OCI-LY7 (cell line): ENCODE measurements around the gene CMTM4. TPM values are rescaled to one million over a fixed set of nuclear protein-coding genes. Genes with fewer than 3 reads are reported as not detected.

Source experiments
- BruUV-seq: library from RNA; stranded (reverse); fragments of 400-500 nt; replicated peaks from 2 replicates; lab custom pipeline; 2021; lab: Mats Ljungman, UMichigan
- CTCF ChIA-PET: fragments of 300-600 bp; sonication (Branson Sonifier 250); formaldehyde crosslinking; loops from one replicate; lab custom pipeline; 2022; ENCODE audit warnings: antibody characterized with exemption; ENCODE audit not compliant: unreplicated experiment; lab: Charles Lee
- POLR2A ChIA-PET: fragments of 300-600 bp; sonication (Branson Sonifier 250); formaldehyde crosslinking; loops from one replicate; lab custom pipeline; 2022; ENCODE audit warnings: antibody characterized with exemption; lab: Charles Lee
- DNase-seq: peaks from one replicate; pipeline ENCODE4 v3.0.0-alpha.2; 2015; ENCODE audit warnings: low spot score
- H2AFZ ChIP-seq: fragments of 200-600 bp; sonication (generic), shearing (Covaris generic); 2 replicates; pipeline ENCODE4 v1.6.1; 2014; ENCODE audit warnings: mild to moderate bottlenecking, antibody characterized with exemption, low read length, moderate library complexity
- H3K27ac ChIP-seq: fragments of 200-600 bp; sonication (generic); 2 replicates; pipeline ENCODE4 v1.5.1; 2014; ENCODE audit warnings: mixed run types, low read depth, mild to moderate bottlenecking, moderate library complexity, low read length, inconsistent platforms; ENCODE audit not compliant: poor library complexity, severe bottlenecking
- H3K36me3 ChIP-seq: fragments of 200-600 bp; sonication (generic); 2 replicates; pipeline ENCODE4 v1.6.1; 2014; ENCODE audit warnings: mild to moderate bottlenecking, antibody characterized with exemption, low read length, moderate library complexity, mixed read lengths; ENCODE audit not compliant: insufficient read depth
- H3K4me1 ChIP-seq: fragments of 200-600 bp; sonication (generic); 2 replicates; pipeline ENCODE4 v1.5.1; 2014; ENCODE audit warnings: mild to moderate bottlenecking, low read length; ENCODE audit not compliant: insufficient read depth, poor library complexity, severe bottlenecking
- H3K4me2 ChIP-seq: fragments of 200-600 bp; sonication (generic); 2 replicates; pipeline ENCODE4 v1.6.1; 2014; ENCODE audit warnings: mild to moderate bottlenecking, low read length
- H3K4me3 ChIP-seq: fragments of 200-600 bp; sonication (generic); 2 replicates; pipeline ENCODE4 v1.5.1; 2014; ENCODE audit warnings: mild to moderate bottlenecking, low read depth, low read length; ENCODE audit not compliant: poor library complexity, severe bottlenecking
- H3K79me2 ChIP-seq: fragments of 200-600 bp; sonication (generic); 2 replicates; pipeline ENCODE4 v1.6.1; 2016; ENCODE audit warnings: low read depth, mild to moderate bottlenecking, low read length, moderate library complexity, mixed read lengths; ENCODE audit not compliant: insufficient read depth
- H3K9me2 ChIP-seq: fragments of 200-600 bp; sonication (generic); 2 replicates; pipeline ENCODE4 v1.6.1; 2016; ENCODE audit warnings: mild to moderate bottlenecking, low read length, mixed read lengths; ENCODE audit not compliant: insufficient read depth
- H3K9me3 ChIP-seq: fragments of 200-600 bp; sonication (generic); 2 replicates; pipeline ENCODE4 v1.6.1; 2014; ENCODE audit warnings: mild to moderate bottlenecking, mixed run types, low read length, mixed read lengths
- H4K20me1 ChIP-seq: fragments of 200-600 bp; sonication (generic); 2 replicates; pipeline ENCODE4 v1.6.1; 2014; ENCODE audit warnings: mild to moderate bottlenecking, antibody characterized with exemption, low read length, moderate library complexity, mixed read lengths; ENCODE audit not compliant: insufficient read depth
- EZH2phosphoT487 ChIP-seq: fragments of 200-600 bp; sonication (generic); IDR thresholded peaks from 2 replicates; pipeline ENCODE4 v1.6.1; 2018; ENCODE audit warnings: low read depth, borderline replicate concordance, mild to moderate bottlenecking, mixed run types, antibody characterized with exemption, low read length, moderate library complexity, mixed read lengths
- intact Hi-C: fragments of 100-400 bp; cut with micrococcal nuclease; formaldehyde crosslinking; loops from one replicate; pipeline ENCODE4 v1.10.0; 2022; ENCODE audit not compliant: unreplicated experiment
- total RNA-seq, 2 experiments: library from RNA; depleted of rRNA in 1 of 2; stranded (reverse); fragments of >200 nt in 1 of 2; shearing (Covaris generic) in 1 of 2; gene quantifications; 2 replicates each; pipeline ENCODE4 v1.2.3, GENCODE V29; 2014 to 2022
- TF ChIP-seq, protein P1 (sequence below): fragments of 200-600 bp; sonication (generic); conservative IDR thresholded peaks from 2 replicates; pipeline ENCODE4 v1.5.1; 2014; ENCODE audit warnings: mild to moderate bottlenecking, antibody characterized with exemption, low read length, moderate library complexity, mixed read lengths

CMTM4 gene
- total RNA-seq, 2 experiments from 2014 or later: 0.03 to 1.3 TPM

DNA sequence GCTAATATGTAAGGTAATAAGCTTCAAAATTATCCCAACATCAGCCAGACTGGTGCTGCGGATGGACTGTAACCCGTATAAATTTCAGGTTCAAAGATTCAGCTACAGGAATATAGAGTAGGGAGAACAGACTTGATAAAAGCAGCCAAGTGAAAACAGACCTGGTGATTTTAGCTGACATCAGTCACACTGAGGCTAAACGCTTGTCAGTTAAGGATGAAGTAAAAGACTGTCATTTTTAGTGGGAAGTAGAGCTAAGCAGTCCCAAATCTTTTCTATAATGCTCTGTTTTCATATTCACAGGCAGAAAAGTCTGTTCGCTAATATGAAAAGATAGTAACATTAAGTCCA is 35.4 kb downstream of the CMTM4 start:
- intact Hi-C loops: no loop called here

GRCh38 chr16:66660422-66661209 is 35.9 kb downstream of the CMTM4 start:
- no peak overlapping the region for H3K4me3 ChIP-seq
- intact Hi-C loops: no loop called here
- no peak overlapping the region for H3K27ac ChIP-seq
- DNase-seq: no peak
- no peaks in the 10 kb centered on the region for H3K79me2 ChIP-seq
- POLR2A ChIA-PET: interaction anchor here (1.2 to 1.3 kb wide), 2 partner anchors 8 to 202 kb away, joined by 4 read pairs; no protein-coding TSS in a partner anchor
- H3K36me3 ChIP-seq: no peaks in the 10 kb centered on the region
- no TSS peak for BruUV-seq
- H3K4me2 ChIP-seq: no peak overlapping the region
- H3K9me2 ChIP-seq: no peaks in the 10 kb centered on the region
- 0 out of 2 replicates have a peak overlapping the region, but pooled peaks have one; percentile 19 for H2AFZ ChIP-seq
- TF ChIP-seq EZH2phosphoT487: no peak
- TF ChIP-seq, protein P1, sequence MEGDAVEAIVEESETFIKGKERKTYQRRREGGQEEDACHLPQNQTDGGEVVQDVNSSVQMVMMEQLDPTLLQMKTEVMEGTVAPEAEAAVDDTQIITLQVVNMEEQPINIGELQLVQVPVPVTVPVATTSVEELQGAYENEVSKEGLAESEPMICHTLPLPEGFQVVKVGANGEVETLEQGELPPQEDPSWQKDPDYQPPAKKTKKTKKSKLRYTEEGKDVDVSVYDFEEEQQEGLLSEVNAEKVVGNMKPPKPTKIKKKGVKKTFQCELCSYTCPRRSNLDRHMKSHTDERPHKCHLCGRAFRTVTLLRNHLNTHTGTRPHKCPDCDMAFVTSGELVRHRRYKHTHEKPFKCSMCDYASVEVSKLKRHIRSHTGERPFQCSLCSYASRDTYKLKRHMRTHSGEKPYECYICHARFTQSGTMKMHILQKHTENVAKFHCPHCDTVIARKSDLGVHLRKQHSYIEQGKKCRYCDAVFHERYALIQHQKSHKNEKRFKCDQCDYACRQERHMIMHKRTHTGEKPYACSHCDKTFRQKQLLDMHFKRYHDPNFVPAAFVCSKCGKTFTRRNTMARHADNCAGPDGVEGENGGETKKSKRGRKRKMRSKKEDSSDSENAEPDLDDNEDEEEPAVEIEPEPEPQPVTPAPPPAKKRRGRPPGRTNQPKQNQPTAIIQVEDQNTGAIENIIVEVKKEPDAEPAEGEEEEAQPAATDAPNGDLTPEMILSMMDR: no peak
- no peaks in the 10 kb centered on the region for H3K9me3 ChIP-seq
- H4K20me1 ChIP-seq: no peaks in the 10 kb centered on the region
- CTCF ChIA-PET: interaction anchor here (1.7 kb wide), 1 partner anchor 10 kb away, joined by 5 read pairs; no protein-coding TSS in a partner anchor
- H3K4me1 ChIP-seq: no peaks in the 10 kb centered on the region

More for the DNA sequence above, 35.4 kb downstream of the CMTM4 start:
- ChIA-PET POLR2A (interaction anchor here (0.6 to 1.3 kb wide), 3 partner anchors 8 to 1758 kb away, joined by 4 to 5 read pairs (median 4); no protein-coding TSS in a partner anchor), CTCF (interaction anchor here (1.7 kb wide), 1 partner anchor 11 kb away, joined by 5 read pairs; no protein-coding TSS in a partner anchor)
- Histone ChIP-seq H2AFZ (no peak overlapping the region), H3K9me2 (no peaks in the 10 kb centered on the region), H3K4me3 (no peak overlapping the region), H3K4me1 (no peaks in the 10 kb centered on the region), H4K20me1 (no peaks in the 10 kb centered on the region), H3K27ac (no peak overlapping the region), H3K79me2 (no peaks in the 10 kb centered on the region), H3K36me3 (no peaks in the 10 kb centered on the region), H3K9me3 (no peaks in the 10 kb centered on the region), H3K4me2 (no peak overlapping the region)
- BruUV-seq: no TSS peak
- no peak for DNase-seq
- TF ChIP-seq, protein P1: no peak
- TF ChIP-seq EZH2phosphoT487: no peak

DNA sequence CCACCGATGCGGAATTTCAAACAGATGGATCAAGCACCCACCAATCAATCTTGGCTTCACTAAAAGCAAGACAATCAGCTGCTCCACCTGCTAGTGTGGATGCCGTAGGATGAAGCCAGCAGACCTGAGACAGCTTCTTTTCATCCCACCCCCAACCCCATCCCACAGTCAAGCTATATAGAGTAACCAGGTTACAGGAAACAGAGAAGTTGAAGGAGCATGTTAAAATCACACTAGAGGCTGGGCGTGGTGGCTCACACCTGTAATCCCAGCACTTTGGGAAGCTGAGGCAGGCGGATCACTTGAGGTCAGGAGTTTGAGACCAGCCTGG is 37.7 kb downstream of the CMTM4 start:
- no peak overlapping the region for H3K4me3 ChIP-seq
- no peaks in the 10 kb centered on the region for H3K9me2 ChIP-seq
- POLR2A ChIA-PET: interaction anchor here (0.5 to 0.7 kb wide), 2 partner anchors 57 to 135 kb away, joined by 3 read pairs; no protein-coding TSS in a partner anchor
- CTCF ChIA-PET: no interaction called here
- H3K4me2 ChIP-seq: no peak overlapping the region
- no peaks in the 10 kb centered on the region for H4K20me1 ChIP-seq
- intact Hi-C loops: no loop called here
- H3K79me2 ChIP-seq: no peaks in the 10 kb centered on the region
- TF ChIP-seq EZH2phosphoT487: no peak
- TF ChIP-seq, protein P1: no peak
- H3K27ac ChIP-seq: no peak overlapping the region
- no peak overlapping the region for H2AFZ ChIP-seq
- no peaks in the 10 kb centered on the region for H3K36me3 ChIP-seq
- no peaks in the 10 kb centered on the region for H3K4me1 ChIP-seq
- H3K9me3 ChIP-seq: no peaks in the 10 kb centered on the region
- DNase-seq: no peak
- no TSS peak for BruUV-seq
